Transverse colon (tissue), 4 donors: ENCODE data around the gene SIN3A.

Experiments
- EP300 ChIP-seq: sonication (generic); formaldehyde crosslinking; IDR thresholded peaks from one replicate; pipeline ENCODE4 v1.6.1; 2017; ENCODE audit warnings: antibody characterized with exemption, low read depth
- POLR2A ChIP-seq: fragments of 450-650 bp; IDR thresholded peaks from one replicate; pipeline ENCODE4 v1.6.1; 2016; ENCODE audit warnings: antibody characterized with exemption, mild to moderate bottlenecking, moderate library complexity
- POLR2AphosphoS5 ChIP-seq, 3 donors: sonication (generic); formaldehyde crosslinking; IDR thresholded peaks; one replicate each; pipeline ENCODE4 v1.6.1; 2016; ENCODE audit warnings: antibody characterized with exemption in 3 of 3
- TF ChIP-seq, protein P1 (sequence below), 5 experiments: fragments of 200-600 bp in 3 of 5; fragments of 450-650 bp in 2 of 5; sonication (generic) in 3 of 5; IDR thresholded peaks; 1 replicate in 2 of 5; 2 replicates in 3 of 5; pipeline ENCODE4 v1.5.1; 2016 to 2017; ENCODE audit warnings: antibody characterized with exemption in 5 of 5, inconsistent platforms in 3 of 5, mild to moderate bottlenecking in 2 of 5, moderate library complexity in 1 of 5

DNA sequence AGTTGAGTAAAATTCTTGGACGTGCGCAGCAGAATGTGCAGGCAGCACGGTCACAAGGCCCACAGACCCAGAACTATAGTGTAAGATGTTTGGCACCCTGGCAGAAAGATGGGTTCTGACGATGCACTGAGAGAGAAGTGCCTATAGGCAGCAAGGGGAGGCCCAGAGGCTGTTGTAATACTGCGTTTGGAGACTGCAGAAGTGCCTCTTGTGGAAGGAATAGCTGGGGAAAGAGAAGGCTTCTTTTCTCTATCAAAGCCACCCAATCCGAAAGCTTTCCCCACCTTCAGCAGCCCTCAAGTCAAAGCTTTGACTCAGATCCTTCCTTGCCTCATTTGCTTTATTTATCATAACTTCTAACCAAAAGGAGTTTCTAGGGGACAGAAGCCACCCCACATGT is 5.2 kb upstream of the SIN3A start:
- TF ChIP-seq, protein P1, sequence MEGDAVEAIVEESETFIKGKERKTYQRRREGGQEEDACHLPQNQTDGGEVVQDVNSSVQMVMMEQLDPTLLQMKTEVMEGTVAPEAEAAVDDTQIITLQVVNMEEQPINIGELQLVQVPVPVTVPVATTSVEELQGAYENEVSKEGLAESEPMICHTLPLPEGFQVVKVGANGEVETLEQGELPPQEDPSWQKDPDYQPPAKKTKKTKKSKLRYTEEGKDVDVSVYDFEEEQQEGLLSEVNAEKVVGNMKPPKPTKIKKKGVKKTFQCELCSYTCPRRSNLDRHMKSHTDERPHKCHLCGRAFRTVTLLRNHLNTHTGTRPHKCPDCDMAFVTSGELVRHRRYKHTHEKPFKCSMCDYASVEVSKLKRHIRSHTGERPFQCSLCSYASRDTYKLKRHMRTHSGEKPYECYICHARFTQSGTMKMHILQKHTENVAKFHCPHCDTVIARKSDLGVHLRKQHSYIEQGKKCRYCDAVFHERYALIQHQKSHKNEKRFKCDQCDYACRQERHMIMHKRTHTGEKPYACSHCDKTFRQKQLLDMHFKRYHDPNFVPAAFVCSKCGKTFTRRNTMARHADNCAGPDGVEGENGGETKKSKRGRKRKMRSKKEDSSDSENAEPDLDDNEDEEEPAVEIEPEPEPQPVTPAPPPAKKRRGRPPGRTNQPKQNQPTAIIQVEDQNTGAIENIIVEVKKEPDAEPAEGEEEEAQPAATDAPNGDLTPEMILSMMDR (IDR thresholded peaks at IDR 0.05), result no peak
- TF ChIP-seq POLR2AphosphoS5 (IDR thresholded peaks at IDR 0.05), result no peak
- TF ChIP-seq EP300, result no peak
- no peak for TF ChIP-seq POLR2A
